ENCODE data around the gene MAPT.

MAPT gene

GRCh38 chr17:45982791-45983613, 88.6 kb downstream of the MAPT start:
- Mint-ChIP-seq H3K36me3 (ENCODE audit: low read depth) (no peaks in the 10 kb centered on the region), H3K27ac (no peak overlapping the region), H3K4me1 (peaks cover 25% of the 10 kb centered on the region), H3K9me3 (no peaks in the 10 kb centered on the region), H3K4me3 (no peak overlapping the region), H3K27me3 (ENCODE audit: low read depth, poor library complexity) (peaks cover 2% of the 10 kb centered on the region)
- no peak for TF ChIP-seq CTCF (IDR thresholded peaks at IDR 0.05)
- DNase-seq = no peak

GRCh38 chr17:45983614-45984310, 89.4 kb downstream of the MAPT start:
- Mint-ChIP-seq H3K4me3 (no peak overlapping the region), H3K36me3 (ENCODE audit: low read depth) (no peaks in the 10 kb centered on the region), H3K4me1 (peaks cover 21% of the 10 kb centered on the region), H3K9me3 (peaks cover under 1% of the 10 kb centered on the region), H3K27me3 (ENCODE audit: low read depth, poor library complexity) (peaks cover 2% of the 10 kb centered on the region), H3K27ac (no peak overlapping the region)
- TF ChIP-seq CTCF (IDR thresholded peaks at IDR 0.05) = no peak
- DNase-seq = no peak

- peaks cover 2% of the 10 kb centered on the region for H3K27me3 Mint-ChIP-seq (ENCODE audit: low read depth, poor library complexity)
- no peak for DNase-seq
- H3K9me3 Mint-ChIP-seq = peaks cover 4% of the 10 kb centered on the region
- H3K36me3 Mint-ChIP-seq (ENCODE audit: low read depth) = no peaks in the 10 kb centered on the region
- no peak overlapping the region for H3K27ac Mint-ChIP-seq
- no peak for TF ChIP-seq CTCF (IDR thresholded peaks at IDR 0.05)
- H3K4me3 Mint-ChIP-seq = no peak overlapping the region
- peaks cover 17% of the 10 kb centered on the region for H3K4me1 Mint-ChIP-seq
Observed at GRCh38 chr17:45984368-45984767, 90.0 kb downstream of the MAPT start.

GRCh38 chr17:45985447-45985846, 91.1 kb downstream of the MAPT start:
- no peaks in the 10 kb centered on the region for H3K36me3 Mint-ChIP-seq (ENCODE audit: low read depth)
- peaks cover 10% of the 10 kb centered on the region for H3K9me3 Mint-ChIP-seq
- DNase-seq = no peak
- H3K4me1 Mint-ChIP-seq = peaks cover 7% of the 10 kb centered on the region
- H3K27me3 Mint-ChIP-seq (ENCODE audit: low read depth, poor library complexity) = peaks cover 2% of the 10 kb centered on the region
- H3K27ac Mint-ChIP-seq = no peak overlapping the region
- no peak for TF ChIP-seq CTCF (IDR thresholded peaks at IDR 0.05)
- H3K4me3 Mint-ChIP-seq = no peak overlapping the region

- Mint-ChIP-seq H3K4me3 (no peak overlapping the region), H3K27ac (no peak overlapping the region), H3K27me3 (ENCODE audit: low read depth, poor library complexity) (peaks cover 2% of the 10 kb centered on the region), H3K4me1 (peaks cover 6% of the 10 kb centered on the region), H3K9me3 (peaks cover 10% of the 10 kb centered on the region), H3K36me3 (ENCODE audit: low read depth) (no peaks in the 10 kb centered on the region)
- TF ChIP-seq CTCF (IDR thresholded peaks at IDR 0.05) = no peak
- DNase-seq = no peak
Observed at GRCh38 chr17:45986056-45986455, 91.7 kb downstream of the MAPT start.
